CD4-positive, alpha-beta T cell treated with Interleukin-1 beta for 1 hour (primary cell): ENCODE measurements around the gene LMF2.
"Not testable (repeated sequence)": the region's sequence is repeated elsewhere in the genome, so short reads cannot be mapped to it uniquely, and the experiment has no call there.

Source experiments
- DNase-seq, 2 donors: peaks; one replicate each; pipeline ENCODE4 v3.0.0-alpha.2; 2020 to 2022

The LMF2 gene

GRCh38 chr22:50522806-50523438 lies 15.4 kb upstream of the LMF2 start:
- no peak for DNase-seq

GRCh38 chr22:50522208-50522805 lies 14.8 kb upstream of the LMF2 start:
- DNase-seq = no peak

GRCh38 chr22:50521710-50522109 lies 14.2 kb upstream of the LMF2 start:
- DNase-seq = no peak

GRCh38 chr22:50520826-50521453 lies 13.4 kb upstream of the LMF2 start:
- DNase-seq = no peak

DNA sequence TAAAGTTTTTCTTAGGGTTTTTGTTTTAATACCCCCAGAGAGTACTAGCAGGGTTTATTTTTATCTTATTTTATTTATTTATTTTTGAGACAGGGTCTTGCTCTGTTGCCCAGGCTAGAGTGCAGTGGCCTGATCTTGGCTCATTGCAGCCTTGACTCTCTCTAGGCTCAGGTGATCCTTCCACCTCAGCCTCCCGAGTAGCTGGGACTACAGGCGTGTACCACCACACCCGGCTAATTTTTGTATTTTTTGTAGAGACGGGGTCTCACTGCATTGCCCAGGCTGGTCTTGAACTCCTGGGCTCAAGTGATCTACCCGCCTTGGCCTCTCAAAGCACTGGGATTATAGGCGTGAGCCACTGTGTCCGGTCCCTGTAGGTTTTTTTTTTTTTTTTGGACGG lies 12.7 kb upstream of the LMF2 start:
- not testable (repeated sequence) for DNase-seq

GRCh38 chr22:50519151-50519550 lies 11.6 kb upstream of the LMF2 start:
- no peak for DNase-seq

DNA sequence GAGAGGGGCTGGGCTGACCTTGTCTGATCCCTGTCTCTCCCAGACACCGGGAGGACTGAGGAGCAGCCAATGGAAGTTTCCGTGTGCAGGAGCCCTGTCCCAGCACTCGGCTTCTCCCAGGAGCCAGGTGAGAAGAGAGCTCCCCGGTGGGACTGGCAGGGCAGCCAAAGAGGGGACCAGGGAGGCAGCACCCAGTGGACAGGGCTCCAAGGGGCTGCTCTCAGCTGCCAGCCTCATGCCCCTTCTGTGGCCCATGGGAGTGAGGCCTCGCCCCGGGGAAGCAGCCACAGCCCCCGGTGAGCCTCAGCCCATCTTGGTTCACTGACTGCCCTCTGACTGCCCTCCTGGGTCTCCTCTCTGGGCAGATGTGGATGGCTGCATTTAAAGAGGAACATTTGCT lies 11.1 kb upstream of the LMF2 start:
- no peak for DNase-seq

GRCh38 chr22:50517495-50518260 lies 10.2 kb upstream of the LMF2 start:
- DNase-seq = no peak

DNA sequence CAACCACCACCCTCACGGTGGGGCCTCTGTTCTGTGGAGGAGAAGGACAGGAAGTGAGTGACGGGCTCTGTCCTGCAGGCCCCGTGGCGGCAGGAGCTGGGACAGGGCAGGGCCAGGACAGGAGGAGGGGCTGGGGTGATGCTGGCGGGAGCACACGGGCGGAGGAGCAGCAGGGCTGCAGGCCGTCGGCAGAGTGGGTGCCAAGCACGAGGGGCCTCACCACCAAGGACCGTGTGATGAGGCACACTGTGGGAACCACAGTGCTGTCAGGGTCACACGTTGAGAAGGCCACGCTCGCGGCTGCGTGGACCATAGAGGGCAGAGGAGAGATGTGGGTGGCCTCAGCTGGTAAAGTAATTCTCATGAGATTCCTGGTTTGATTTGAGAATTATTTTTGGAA lies 9.4 kb upstream of the LMF2 start:
- DNase-seq = no peak

DNA sequence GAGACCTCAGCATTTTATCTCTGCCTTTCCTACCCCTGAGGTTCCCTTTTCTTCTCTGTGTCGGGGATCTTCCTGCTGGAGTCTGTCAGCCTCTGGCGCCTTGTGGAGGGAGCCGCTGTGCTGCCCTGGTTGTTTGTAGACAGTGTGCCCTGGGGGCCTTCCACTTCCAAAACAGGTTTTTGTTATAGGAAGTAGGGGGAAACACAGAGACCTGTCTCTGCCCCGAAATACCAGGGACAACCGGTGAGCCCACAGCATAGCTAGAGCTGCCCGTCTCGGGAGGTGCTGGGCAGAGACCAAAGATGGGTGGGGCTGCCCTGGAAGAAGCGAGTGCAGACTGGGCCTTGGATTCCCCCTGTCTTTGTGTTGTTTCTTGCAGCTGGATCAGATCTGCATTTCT lies 8.6 kb upstream of the LMF2 start:
- no peak for DNase-seq

- DNase-seq = no peak
Measured at GRCh38 chr22:50513175-50513574, 5.7 kb upstream of the LMF2 start.

DNA sequence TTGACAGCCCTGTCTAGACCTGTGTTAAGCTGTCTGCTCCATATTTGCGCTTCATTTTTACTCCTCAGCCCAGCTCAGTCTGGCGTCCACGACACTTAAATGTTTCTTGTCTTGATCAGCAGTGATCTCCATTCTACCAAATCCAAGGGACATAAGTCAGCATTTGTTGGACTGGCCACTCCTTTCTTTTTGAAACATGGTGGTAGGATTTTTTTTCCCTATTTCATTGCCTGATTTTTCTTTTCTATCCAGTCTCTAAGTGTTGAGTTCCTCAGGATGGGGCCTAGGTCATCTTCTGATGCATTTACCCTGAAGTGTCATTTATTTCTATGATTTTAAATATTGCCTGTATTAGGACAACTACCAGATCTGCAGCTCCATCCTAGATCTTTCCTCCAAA lies 1.4 kb upstream of the LMF2 start:
- no peak for DNase-seq

DNA sequence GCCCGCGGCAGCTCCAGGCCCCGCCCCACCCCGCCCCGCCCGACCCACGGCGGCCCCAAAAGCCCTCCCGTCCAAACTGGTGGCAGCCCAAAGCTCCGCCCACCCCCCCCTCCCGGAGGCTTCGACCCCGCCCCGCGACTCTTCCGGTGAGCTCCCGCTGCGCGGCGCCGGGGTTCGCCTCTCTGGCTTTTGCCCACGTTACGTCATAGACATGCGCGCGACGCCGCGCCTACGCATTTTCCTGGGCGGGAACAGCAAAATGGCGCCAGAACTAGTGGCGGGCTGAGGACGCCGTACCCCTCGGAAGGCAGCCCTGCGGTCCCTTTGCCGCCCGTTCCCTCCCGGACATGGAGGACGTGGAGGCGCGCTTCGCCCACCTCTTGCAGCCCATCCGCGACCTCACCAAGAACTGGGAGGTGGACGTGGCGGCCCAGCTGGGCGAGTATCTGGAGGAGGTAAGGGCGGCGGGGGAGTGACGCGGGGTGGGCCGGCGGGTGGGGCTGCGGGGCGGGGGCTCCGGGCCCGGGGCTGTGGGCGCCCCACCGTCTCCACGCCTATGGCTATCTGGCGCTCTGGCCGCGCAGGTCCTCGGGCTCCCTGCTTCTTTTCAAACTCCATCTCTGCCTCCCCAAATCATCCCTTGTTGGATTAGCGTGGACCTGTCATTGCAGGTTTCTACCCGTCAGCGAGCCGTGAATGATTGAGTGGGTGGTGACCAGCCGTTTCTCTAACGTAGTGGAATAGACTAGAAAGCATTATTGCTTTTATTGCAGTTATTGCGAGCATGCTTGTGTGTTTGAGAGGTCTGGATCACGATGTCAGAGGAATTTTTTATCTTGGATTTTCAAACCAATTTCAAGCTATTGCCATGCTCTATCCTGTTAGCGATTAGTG lies 736 bp upstream of the LMF2 start, which contains the start of gene NCAPH2:
TSS of gene NCAPH2 (plus strand) at position 234 of the 894 bp plus-strand sequence. CDS start at position 348, 114 bp downstream.
- peak; percentile 97 for DNase-seq

DNA sequence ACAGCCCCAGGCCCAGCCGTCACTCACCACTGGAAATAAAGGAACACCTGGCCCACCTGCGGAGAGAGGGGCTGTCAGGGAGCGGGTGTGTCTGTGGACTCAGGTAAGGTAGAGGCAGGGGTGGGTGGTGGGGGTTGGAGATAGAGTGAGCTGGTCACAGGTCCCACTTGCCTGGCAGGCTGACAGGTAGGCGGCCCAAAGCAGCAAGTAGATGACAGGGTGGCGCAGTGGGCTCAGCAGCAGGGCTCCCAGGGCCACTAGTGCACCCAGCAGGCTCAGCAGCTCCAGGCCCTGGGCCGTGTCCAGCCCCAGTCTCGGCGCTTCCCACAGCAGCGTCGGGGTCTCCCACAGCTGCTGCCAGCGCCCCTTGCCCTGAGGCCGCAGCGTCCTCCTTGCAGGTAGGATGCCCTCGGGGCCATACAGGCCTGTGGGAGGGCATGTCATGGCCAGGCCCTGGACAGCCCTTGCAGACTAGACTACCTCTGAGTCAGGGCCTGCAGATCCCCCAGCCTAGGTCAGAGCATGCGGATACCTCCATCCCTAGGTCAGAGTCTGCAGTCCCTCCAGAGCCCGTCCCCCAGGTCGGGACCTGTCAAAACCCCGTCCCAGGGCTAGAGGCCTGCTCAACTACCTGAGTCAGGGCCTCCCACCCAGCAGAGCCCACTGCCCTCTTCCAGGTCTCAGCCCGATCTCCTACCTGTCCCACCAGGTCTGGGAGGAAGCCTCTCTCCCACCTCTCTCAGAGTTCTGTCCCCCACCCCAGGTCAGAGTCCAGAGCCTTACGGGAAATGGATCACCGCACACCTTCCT lies 686 bp downstream of the LMF2 start:
- no peak for DNase-seq

- no peak for DNase-seq
Measured at GRCh38 chr22:50505776-50506610, 1.5 kb downstream of the LMF2 start.

DNA sequence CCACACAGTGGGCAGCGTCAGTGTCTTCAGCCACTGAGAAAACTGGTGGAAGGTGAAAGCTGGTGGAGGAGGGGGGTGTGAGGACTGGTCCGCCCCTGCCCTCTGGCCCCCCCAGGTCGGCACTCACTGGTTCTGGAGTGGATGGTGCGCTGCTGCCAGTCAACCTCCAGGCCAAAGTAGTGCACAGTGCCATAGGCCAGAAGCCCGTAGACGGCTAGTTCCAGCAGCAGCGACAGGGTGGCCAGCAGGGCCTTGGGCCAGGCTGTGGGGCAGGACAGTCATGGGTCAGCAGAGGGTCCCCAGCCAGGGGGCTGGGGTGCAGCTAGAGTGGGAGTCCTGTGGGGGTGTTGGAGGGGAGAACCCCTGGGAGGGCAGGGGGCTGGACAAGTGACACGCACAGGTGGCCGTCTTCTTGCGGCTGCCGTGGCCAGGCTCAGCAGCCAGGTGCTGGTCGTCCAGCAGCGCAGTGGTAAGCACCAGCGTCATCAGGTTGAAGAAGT lies 2.2 kb downstream of the LMF2 start:
- DNase-seq = no peak

- no peak for DNase-seq
Measured at GRCh38 chr22:50504369-50505211, 2.9 kb downstream of the LMF2 start.

DNA sequence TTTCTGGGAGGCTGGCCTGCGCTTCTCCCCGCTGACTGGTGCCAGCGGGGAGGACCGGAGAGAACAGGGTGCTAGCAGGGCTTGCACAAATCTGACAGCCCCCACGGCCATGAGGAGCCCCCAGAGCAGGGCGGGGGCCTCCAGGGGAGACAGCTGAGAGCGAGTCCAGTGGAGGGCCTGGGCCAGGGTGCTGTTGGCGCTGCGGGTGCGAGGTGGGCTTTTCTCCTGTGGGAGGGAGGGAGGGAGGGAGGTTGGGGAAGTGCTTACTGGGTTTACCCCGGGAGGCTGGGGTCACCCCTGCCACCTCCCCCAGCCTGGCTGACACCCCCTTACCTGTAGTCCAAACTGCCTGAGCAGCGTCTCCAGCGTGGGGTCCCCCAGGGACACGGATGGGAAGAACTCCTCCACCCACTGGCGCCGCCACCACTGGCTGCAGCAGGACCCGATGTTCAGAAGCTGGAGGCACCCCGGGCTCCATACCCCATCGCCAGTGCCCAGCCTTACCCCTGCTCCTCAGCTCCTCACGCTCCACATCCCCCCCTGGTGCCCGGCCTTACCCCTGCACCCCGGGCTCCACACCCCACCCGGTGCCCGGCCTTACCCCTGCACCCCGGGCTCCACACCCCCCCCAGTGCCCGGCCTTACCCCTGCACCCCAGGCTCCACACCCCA lies 3.9 kb downstream of the LMF2 start:
- no peak for DNase-seq
